HEK293 (cell line): Measurements from ENCODE around the gene HBZ.
A peak's percentile ranks its signal among the peaks of the same experiment; 100 is the strongest.
"Not testable (repeated sequence)": the region's sequence is repeated elsewhere in the genome, so short reads cannot be mapped to it uniquely, and the experiment has no call there.

Experiments
- CTCF ChIA-PET: fragments of 350-600 bp; formaldehyde crosslinking; extraction: SDS; loops from one replicate; lab custom pipeline; 2021; ENCODE audit warnings: antibody characterized with exemption; lab: Yijun Ruan, JAX
- POLR2A ChIA-PET: fragments of 300-600 bp; formaldehyde crosslinking; extraction: SDS; loops from one replicate; lab custom pipeline; 2020; ENCODE audit warnings: antibody characterized with exemption, inconsistent platforms; lab: Yijun Ruan, JAX
- H3K27ac ChIP-seq: fragments of 200-500 bp; sonication (Bioruptor generic); 2 replicates; pipeline ENCODE4 v1.5.1; 2014; ENCODE audit warnings: low read depth, low read length, control low read depth, inconsistent platforms; ENCODE audit errors: extremely low read depth
- H3K36me3 ChIP-seq, 2 experiments: fragments of 200-500 bp in 1 of 2; sonication (Bioruptor generic) in 1 of 2; 1 replicate in 1 of 2; 2 replicates in 1 of 2; pipeline ENCODE4 v1.5.1; 2014 to 2017; ENCODE audit warnings: inconsistent platforms in 2 of 2, low read length in 2 of 2; ENCODE audit not compliant: control insufficient read depth in 2 of 2, insufficient read depth in 1 of 2
- H3K4me1 ChIP-seq: fragments of 200-500 bp; sonication (Bioruptor generic); 2 replicates; pipeline ENCODE4 v1.5.1; 2014; ENCODE audit warnings: mild to moderate bottlenecking, low read length, inconsistent platforms; ENCODE audit not compliant: control insufficient read depth, insufficient read depth
- H3K4me3 ChIP-seq: 2 replicates; pipeline ENCODE4 v1.5.1; 2011; ENCODE audit warnings: low read depth, mild to moderate bottlenecking, control low read depth, low read length, moderate library complexity
- H3K9me3 ChIP-seq: fragments of 200-500 bp; sonication (Bioruptor generic); 2 replicates; pipeline ENCODE4 v1.5.1; 2014; ENCODE audit warnings: low read depth, low read length, inconsistent platforms; ENCODE audit not compliant: control insufficient read depth, insufficient read depth
- GLI4 ChIP-seq: fragments of 450-650 bp; formaldehyde crosslinking; IDR thresholded peaks from 2 replicates; pipeline ENCODE4 v1.5.1; 2016; ENCODE audit warnings: missing biosample characterization, missing genetic modification characterization
- GLIS1 ChIP-seq: fragments of 450-650 bp; formaldehyde crosslinking; IDR thresholded peaks from 2 replicates; pipeline ENCODE4 v1.5.1; 2016; ENCODE audit warnings: missing biosample characterization, missing genetic modification characterization
- PRDM10 ChIP-seq: fragments of 450-650 bp; formaldehyde crosslinking; IDR thresholded peaks from 2 replicates; pipeline ENCODE4 v1.5.1; 2016; ENCODE audit warnings: missing biosample characterization, missing genetic modification characterization
- ZBTB10 ChIP-seq: fragments of 450-650 bp; formaldehyde crosslinking; IDR thresholded peaks from 2 replicates; pipeline ENCODE4 v1.5.1; 2016; ENCODE audit warnings: missing biosample characterization, missing genetic modification characterization
- ZBTB8A ChIP-seq: fragments of 450-650 bp; formaldehyde crosslinking; IDR thresholded peaks from 2 replicates; pipeline ENCODE4 v1.5.1; 2016; ENCODE audit warnings: missing biosample characterization, missing genetic modification characterization
- ZNF114 ChIP-seq: fragments of 450-650 bp; formaldehyde crosslinking; IDR thresholded peaks from 2 replicates; pipeline ENCODE4 v1.5.0; 2017; ENCODE audit warnings: missing biosample characterization, missing genetic modification characterization
- ZNF2 ChIP-seq: fragments of 450-650 bp; formaldehyde crosslinking; IDR thresholded peaks from 2 replicates; pipeline ENCODE4 v1.5.1; 2016; ENCODE audit warnings: missing biosample characterization, missing genetic modification characterization
- ZNF248 ChIP-seq: fragments of 450-650 bp; formaldehyde crosslinking; IDR thresholded peaks from 2 replicates; pipeline ENCODE4 v1.5.1; 2017; ENCODE audit warnings: missing biosample characterization, missing genetic modification characterization
- ZNF335 ChIP-seq: fragments of 450-650 bp; formaldehyde crosslinking; conservative IDR thresholded peaks from 2 replicates; pipeline ENCODE4 v1.5.1; 2016; ENCODE audit warnings: missing biosample characterization, missing genetic modification characterization
- ZNF341 ChIP-seq: fragments of 450-650 bp; formaldehyde crosslinking; IDR thresholded peaks from 2 replicates; pipeline ENCODE4; 2016; ENCODE audit warnings: low read depth, missing biosample characterization, missing genetic modification characterization
- ZNF747 ChIP-seq: fragments of 450-650 bp; formaldehyde crosslinking; IDR thresholded peaks from 2 replicates; pipeline ENCODE4 v1.5.1; 2016; ENCODE audit warnings: missing biosample characterization, missing genetic modification characterization
- TF ChIP-seq, protein P1 (sequence below): fragments of 450-650 bp; formaldehyde crosslinking; conservative IDR thresholded peaks from 2 replicates; pipeline ENCODE4 v1.5.1; 2016; ENCODE audit warnings: low read depth, missing biosample characterization, missing genetic modification characterization
- TF ChIP-seq, protein P2 (sequence below): fragments of 450-650 bp; formaldehyde crosslinking; IDR thresholded peaks from 2 replicates; pipeline ENCODE4 v1.5.1; 2016; ENCODE audit warnings: missing biosample characterization, missing genetic modification characterization

HBZ gene

GRCh38 chr16:149024-149660 lies 3.3 kb upstream of the HBZ start (continued):
- TF ChIP-seq ZNF114 (tag by site-specific recombination), result no peak
- TF ChIP-seq, all 188 proteins: peak for 4

- H3K4me1 ChIP-seq, H3K27ac ChIP-seq, POLR2A ChIA-PET, H3K36me3 ChIP-seq, H3K4me3 ChIP-seq, H3K9me3 ChIP-seq: not testable (repeated sequence)
- TF ChIP-seq, protein P1, sequence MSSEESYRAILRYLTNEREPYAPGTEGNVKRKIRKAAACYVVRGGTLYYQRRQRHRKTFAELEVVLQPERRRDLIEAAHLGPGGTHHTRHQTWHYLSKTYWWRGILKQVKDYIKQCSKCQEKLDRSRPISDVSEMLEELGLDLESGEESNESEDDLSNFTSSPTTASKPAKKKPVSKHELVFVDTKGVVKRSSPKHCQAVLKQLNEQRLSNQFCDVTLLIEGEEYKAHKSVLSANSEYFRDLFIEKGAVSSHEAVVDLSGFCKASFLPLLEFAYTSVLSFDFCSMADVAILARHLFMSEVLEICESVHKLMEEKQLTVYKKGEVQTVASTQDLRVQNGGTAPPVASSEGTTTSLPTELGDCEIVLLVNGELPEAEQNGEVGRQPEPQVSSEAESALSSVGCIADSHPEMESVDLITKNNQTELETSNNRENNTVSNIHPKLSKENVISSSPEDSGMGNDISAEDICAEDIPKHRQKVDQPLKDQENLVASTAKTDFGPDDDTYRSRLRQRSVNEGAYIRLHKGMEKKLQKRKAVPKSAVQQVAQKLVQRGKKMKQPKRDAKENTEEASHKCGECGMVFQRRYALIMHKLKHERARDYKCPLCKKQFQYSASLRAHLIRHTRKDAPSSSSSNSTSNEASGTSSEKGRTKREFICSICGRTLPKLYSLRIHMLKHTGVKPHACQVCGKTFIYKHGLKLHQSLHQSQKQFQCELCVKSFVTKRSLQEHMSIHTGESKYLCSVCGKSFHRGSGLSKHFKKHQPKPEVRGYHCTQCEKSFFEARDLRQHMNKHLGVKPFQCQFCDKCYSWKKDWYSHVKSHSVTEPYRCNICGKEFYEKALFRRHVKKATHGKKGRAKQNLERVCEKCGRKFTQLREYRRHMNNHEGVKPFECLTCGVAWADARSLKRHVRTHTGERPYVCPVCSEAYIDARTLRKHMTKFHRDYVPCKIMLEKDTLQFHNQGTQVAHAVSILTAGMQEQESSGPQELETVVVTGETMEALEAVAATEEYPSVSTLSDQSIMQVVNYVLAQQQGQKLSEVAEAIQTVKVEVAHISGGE (tag by site-specific recombination), result 0 out of 2 replicates have a peak, but pooled peaks have one; percentile 40
- CTCF ChIA-PET, result interaction anchor here (0.7 kb wide), 1 partner anchor 183 kb away, joined by 3 read pairs; no protein-coding TSS in a partner anchor
These were observed 681 bp downstream of the HBZ start for GRCh38 chr16:153129-153521.

- H3K36me3 ChIP-seq, H3K9me3 ChIP-seq, CTCF ChIA-PET, H3K4me3 ChIP-seq, H3K4me1 ChIP-seq, H3K27ac ChIP-seq: not testable (repeated sequence)
- POLR2A ChIA-PET, result interaction anchor here (0.7 kb wide), 1 partner anchor 100 kb away, joined by 4 read pairs; the partner anchor contains the start of genes POLR3K and SNRNP25
These were observed 1.2 kb downstream of the HBZ start for GRCh38 chr16:153550-154216.

DNA sequence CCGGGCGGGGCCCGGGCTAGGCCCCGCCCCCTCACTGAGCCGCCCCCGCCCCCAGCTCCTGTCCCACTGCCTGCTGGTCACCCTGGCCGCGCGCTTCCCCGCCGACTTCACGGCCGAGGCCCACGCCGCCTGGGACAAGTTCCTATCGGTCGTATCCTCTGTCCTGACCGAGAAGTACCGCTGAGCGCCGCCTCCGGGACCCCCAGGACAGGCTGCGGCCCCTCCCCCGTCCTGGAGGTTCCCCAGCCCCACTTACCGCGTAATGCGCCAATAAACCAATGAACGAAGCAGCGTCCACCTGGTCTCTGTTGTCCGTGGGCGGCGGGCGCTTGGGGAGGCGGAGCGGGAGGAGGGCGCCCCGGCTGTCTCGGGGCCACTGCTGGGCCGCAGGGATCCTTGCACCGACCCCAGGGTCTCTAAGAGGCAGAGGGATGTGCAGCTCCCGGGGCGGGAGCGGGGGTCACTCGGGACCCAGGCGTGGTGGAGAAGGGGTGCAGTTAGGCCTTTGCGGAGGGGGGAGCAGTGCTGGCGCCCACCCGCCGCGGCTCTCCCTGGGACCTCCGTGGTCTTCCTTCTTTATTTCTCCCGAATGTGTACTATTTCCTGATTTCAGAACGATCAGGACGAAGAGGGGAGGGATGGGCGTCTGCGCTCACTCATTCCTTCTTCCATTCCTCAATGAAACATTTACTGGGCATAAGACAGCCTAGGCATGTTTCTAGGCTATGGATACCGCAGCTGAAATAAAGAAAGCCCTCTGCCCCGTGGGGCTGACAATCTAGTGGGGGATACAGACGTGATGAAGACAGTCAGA lies 2.0 kb downstream of the HBZ start:
- H3K4me1 ChIP-seq, result no peaks in the 10 kb centered on the region
- peak overlapping the region; percentile 36 for H3K4me3 ChIP-seq
- ChIA-PET CTCF (no interaction called here), POLR2A (interaction anchor here (0.6 to 0.7 kb wide), 2 partner anchors 101 to 1225 kb away, joined by 4 read pairs; partner anchors contain the start of genes POLR3K and SNRNP25)
- no peaks in the 10 kb centered on the region for H3K9me3 ChIP-seq
- H3K36me3 ChIP-seq, result no peaks in the 10 kb centered on the region
- H3K27ac ChIP-seq, result peak overlapping the region; percentile 34; the same call in 1 of the 2 replicates
- TF ChIP-seq, protein P2, sequence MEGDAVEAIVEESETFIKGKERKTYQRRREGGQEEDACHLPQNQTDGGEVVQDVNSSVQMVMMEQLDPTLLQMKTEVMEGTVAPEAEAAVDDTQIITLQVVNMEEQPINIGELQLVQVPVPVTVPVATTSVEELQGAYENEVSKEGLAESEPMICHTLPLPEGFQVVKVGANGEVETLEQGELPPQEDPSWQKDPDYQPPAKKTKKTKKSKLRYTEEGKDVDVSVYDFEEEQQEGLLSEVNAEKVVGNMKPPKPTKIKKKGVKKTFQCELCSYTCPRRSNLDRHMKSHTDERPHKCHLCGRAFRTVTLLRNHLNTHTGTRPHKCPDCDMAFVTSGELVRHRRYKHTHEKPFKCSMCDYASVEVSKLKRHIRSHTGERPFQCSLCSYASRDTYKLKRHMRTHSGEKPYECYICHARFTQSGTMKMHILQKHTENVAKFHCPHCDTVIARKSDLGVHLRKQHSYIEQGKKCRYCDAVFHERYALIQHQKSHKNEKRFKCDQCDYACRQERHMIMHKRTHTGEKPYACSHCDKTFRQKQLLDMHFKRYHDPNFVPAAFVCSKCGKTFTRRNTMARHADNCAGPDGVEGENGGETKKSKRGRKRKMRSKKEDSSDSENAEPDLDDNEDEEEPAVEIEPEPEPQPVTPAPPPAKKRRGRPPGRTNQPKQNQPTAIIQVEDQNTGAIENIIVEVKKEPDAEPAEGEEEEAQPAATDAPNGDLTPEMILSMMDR, result 0 out of 2 replicates have a peak, but pooled peaks have one; percentile 14
- TF ChIP-seq ZBTB8A (peak; percentile 47), PRDM10 (tag by site-specific recombination) (peak; percentile 51; the same call in 1 of the 2 replicates), GLIS1 (tag by site-specific recombination) (peak; percentile 94), ZNF248 (tag by site-specific recombination) (no peak), ZNF2 (tag by site-specific recombination) (0 out of 2 replicates have a peak, but pooled peaks have one; percentile 27), ZNF341 (tag by site-specific recombination) (peak; percentile 63; the same call in 1 of the 2 replicates), ZNF747 (tag by site-specific recombination) (no peak), ZBTB10 (0 out of 2 replicates have a peak, but pooled peaks have one; percentile 30), GLI4 (tag by site-specific recombination) (0 out of 2 replicates have a peak, but pooled peaks have one; percentile 38), ZNF335 (tag by site-specific recombination) (peak; percentile 79)
